HEK293 (cell line): ENCODE measurements around the gene ASIC1.

Experiments
- BCL11B ChIP-seq: fragments of 450-650 bp; formaldehyde crosslinking; IDR thresholded peaks from 2 replicates; pipeline ENCODE4 v1.5.1; 2016; ENCODE audit warnings: low read depth, missing biosample characterization, missing genetic modification characterization
- IKZF3 ChIP-seq: fragments of 450-650 bp; IDR thresholded peaks from 2 replicates; pipeline ENCODE4 v1.5.0; 2018; ENCODE audit warnings: missing biosample characterization, mild to moderate bottlenecking, missing genetic modification characterization, moderate library complexity
- KLF7 ChIP-seq: fragments of 450-650 bp; formaldehyde crosslinking; IDR thresholded peaks from 2 replicates; pipeline ENCODE4 v1.5.1; 2016; ENCODE audit warnings: missing biosample characterization, missing genetic modification characterization, borderline replicate concordance
- KLF9 ChIP-seq: fragments of 450-650 bp; formaldehyde crosslinking; IDR thresholded peaks from 2 replicates; pipeline ENCODE4 v1.5.1; 2016; ENCODE audit warnings: missing biosample characterization, missing genetic modification characterization, low read depth
- MZF1 ChIP-seq: fragments of 450-650 bp; formaldehyde crosslinking; IDR thresholded peaks from 2 replicates; pipeline ENCODE4 v1.5.1; 2017; ENCODE audit warnings: missing biosample characterization, missing genetic modification characterization, borderline replicate concordance
- PRDM1 ChIP-seq: fragments of 450-650 bp; formaldehyde crosslinking; IDR thresholded peaks from 2 replicates; pipeline ENCODE4; 2016; ENCODE audit warnings: missing biosample characterization, missing genetic modification characterization
- SCRT2 ChIP-seq: fragments of 450-650 bp; formaldehyde crosslinking; IDR thresholded peaks from 2 replicates; pipeline ENCODE4 v1.5.1; 2016; ENCODE audit warnings: missing biosample characterization, missing genetic modification characterization
- WT1 ChIP-seq: fragments of 450-650 bp; formaldehyde crosslinking; IDR thresholded peaks from 2 replicates; pipeline ENCODE4 v1.5.1; 2016; ENCODE audit warnings: missing biosample characterization, missing genetic modification characterization
- ZBTB7A ChIP-seq: fragments of 450-650 bp; formaldehyde crosslinking; IDR thresholded peaks from 2 replicates; pipeline ENCODE4 v1.5.1; 2016; ENCODE audit warnings: low read depth, missing biosample characterization, missing genetic modification characterization
- ZEB2 ChIP-seq: fragments of 450-650 bp; formaldehyde crosslinking; IDR thresholded peaks from 2 replicates; pipeline ENCODE4 v1.5.1; 2016; ENCODE audit warnings: missing biosample characterization, missing genetic modification characterization
- ZFP37 ChIP-seq: fragments of 450-650 bp; formaldehyde crosslinking; IDR thresholded peaks from 2 replicates; pipeline ENCODE4 v1.5.1; 2016; ENCODE audit warnings: missing biosample characterization, missing genetic modification characterization
- ZFP41 ChIP-seq: fragments of 450-650 bp; formaldehyde crosslinking; IDR thresholded peaks from 2 replicates; pipeline ENCODE4 v1.5.1; 2016; ENCODE audit warnings: missing biosample characterization, missing genetic modification characterization, borderline replicate concordance
- ZNF112 ChIP-seq: fragments of 450-650 bp; formaldehyde crosslinking; IDR thresholded peaks from 2 replicates; pipeline ENCODE4 v1.5.0; 2017; ENCODE audit warnings: missing biosample characterization, missing genetic modification characterization
- ZNF114 ChIP-seq: fragments of 450-650 bp; formaldehyde crosslinking; IDR thresholded peaks from 2 replicates; pipeline ENCODE4 v1.5.0; 2017; ENCODE audit warnings: missing biosample characterization, missing genetic modification characterization
- ZNF140 ChIP-seq: fragments of 450-650 bp; formaldehyde crosslinking; IDR thresholded peaks from 2 replicates; pipeline ENCODE4 v1.5.1; 2016; ENCODE audit warnings: missing biosample characterization, missing genetic modification characterization
- ZNF148 ChIP-seq: fragments of 450-650 bp; formaldehyde crosslinking; IDR thresholded peaks from 2 replicates; pipeline ENCODE4 v1.5.0; 2017; ENCODE audit warnings: missing biosample characterization, missing genetic modification characterization, borderline replicate concordance
- ZNF202 ChIP-seq: fragments of 450-650 bp; formaldehyde crosslinking; IDR thresholded peaks from 2 replicates; pipeline ENCODE4 v1.5.1; 2016; ENCODE audit warnings: missing biosample characterization, missing genetic modification characterization, borderline replicate concordance
- ZNF221 ChIP-seq: fragments of 450-650 bp; formaldehyde crosslinking; IDR thresholded peaks from 2 replicates; pipeline ENCODE4 v1.5.1; 2017; ENCODE audit warnings: missing biosample characterization, missing genetic modification characterization, borderline replicate concordance
- ZNF239 ChIP-seq: fragments of 450-650 bp; formaldehyde crosslinking; IDR thresholded peaks from 2 replicates; pipeline ENCODE4 v1.5.1; 2016; ENCODE audit warnings: missing biosample characterization, missing genetic modification characterization
- ZNF354C ChIP-seq: fragments of 450-650 bp; formaldehyde crosslinking; IDR thresholded peaks from 2 replicates; pipeline ENCODE4 v1.5.1; 2016; ENCODE audit warnings: missing biosample characterization, missing genetic modification characterization, low read depth, borderline replicate concordance
- ZNF394 ChIP-seq: fragments of 450-650 bp; formaldehyde crosslinking; IDR thresholded peaks from 2 replicates; pipeline ENCODE4 v1.5.1; 2016; ENCODE audit warnings: missing biosample characterization, missing genetic modification characterization, mild to moderate bottlenecking, moderate library complexity, borderline replicate concordance
- ZNF404 ChIP-seq: fragments of 450-650 bp; formaldehyde crosslinking; IDR thresholded peaks from 2 replicates; pipeline ENCODE4 v1.5.1; 2017; ENCODE audit warnings: missing biosample characterization, missing genetic modification characterization
- ZNF555 ChIP-seq: fragments of 450-650 bp; formaldehyde crosslinking; conservative IDR thresholded peaks from 2 replicates; pipeline ENCODE4 v1.5.1; 2017; ENCODE audit warnings: missing biosample characterization, mild to moderate bottlenecking, missing genetic modification characterization, inconsistent platforms
- ZNF561 ChIP-seq: fragments of 450-650 bp; IDR thresholded peaks from 2 replicates; pipeline ENCODE4 v1.5.1; 2018; ENCODE audit warnings: missing biosample characterization, missing genetic modification characterization, borderline replicate concordance
- ZNF600 ChIP-seq: fragments of 450-650 bp; formaldehyde crosslinking; IDR thresholded peaks from 2 replicates; pipeline ENCODE4 v1.5.1; 2016; ENCODE audit warnings: missing biosample characterization, missing genetic modification characterization
- ZNF692 ChIP-seq: fragments of 450-650 bp; formaldehyde crosslinking; IDR thresholded peaks from 2 replicates; pipeline ENCODE4 v1.5.1; 2016; ENCODE audit warnings: missing biosample characterization, missing genetic modification characterization
- ZNF777 ChIP-seq: fragments of 450-650 bp; formaldehyde crosslinking; IDR thresholded peaks from 2 replicates; pipeline ENCODE4 v1.5.1; 2017; ENCODE audit warnings: missing biosample characterization, missing genetic modification characterization, borderline replicate concordance
- ZNF785 ChIP-seq: fragments of 450-650 bp; formaldehyde crosslinking; IDR thresholded peaks from 2 replicates; pipeline ENCODE4 v1.5.1; 2016; ENCODE audit warnings: missing biosample characterization, missing genetic modification characterization
- TF ChIP-seq, protein P1 (sequence below): fragments of 450-650 bp; formaldehyde crosslinking; IDR thresholded peaks from 2 replicates; pipeline ENCODE4 v1.5.1; 2016; ENCODE audit warnings: missing biosample characterization, missing genetic modification characterization
- TF ChIP-seq, protein P2 (sequence below): fragments of 450-650 bp; formaldehyde crosslinking; conservative IDR thresholded peaks from 2 replicates; pipeline ENCODE4 v1.5.1; 2016; ENCODE audit warnings: low read depth, missing biosample characterization, missing genetic modification characterization

Gene ASIC1

GRCh38 chr12:50055831-50056638 is 1.4 kb upstream of the ASIC1 start (continued):
- TF ChIP-seq, protein P1, sequence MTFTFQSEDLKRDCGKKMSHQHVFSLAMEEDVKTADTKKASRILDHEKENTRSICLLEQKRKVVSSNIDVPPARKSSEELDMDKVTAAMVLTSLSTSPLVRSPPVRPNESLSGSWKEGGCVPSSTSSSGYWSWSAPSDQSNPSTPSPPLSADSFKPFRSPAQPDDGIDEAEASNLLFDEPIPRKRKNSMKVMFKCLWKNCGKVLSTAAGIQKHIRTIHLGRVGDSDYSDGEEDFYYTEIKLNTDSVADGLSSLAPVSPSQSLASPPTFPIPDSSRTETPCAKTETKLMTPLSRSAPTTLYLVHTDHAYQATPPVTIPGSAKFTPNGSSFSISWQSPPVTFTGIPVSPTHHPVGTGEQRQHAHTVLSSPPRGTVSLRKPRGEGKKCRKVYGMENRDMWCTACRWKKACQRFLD (tag by site-specific recombination), result no peak
- TF ChIP-seq ZFP37 (tag by site-specific recombination) (no peak), ZNF354C (no peak), ZBTB7A (no peak), MZF1 (no peak), ZNF404 (tag by site-specific recombination) (no peak), ZNF777 (tag by site-specific recombination) (no peak; the same call in 1 of the 2 replicates), KLF7 (no peak), ZFP41 (no peak), ZNF692 (tag by site-specific recombination) (0 out of 2 replicates have a peak, but pooled peaks have one; percentile 30), ZNF394 (tag by site-specific recombination) (no peak), ZNF148 (tag by site-specific recombination) (no peak), SCRT2 (peak; percentile 94), KLF9 (tag by site-specific recombination) (no peak), ZNF555 (tag by site-specific recombination) (no peak), ZNF239 (no peak), ZNF112 (tag by site-specific recombination) (no peak), ZNF600 (no peak), ZNF221 (tag by site-specific recombination) (no peak), PRDM1 (tag by site-specific recombination) (no peak), ZNF561 (peak; percentile 26; the same call in 1 of the 2 replicates), ZNF114 (tag by site-specific recombination) (no peak), WT1 (tag by site-specific recombination) (0 out of 2 replicates have a peak, but pooled peaks have one; percentile 9), ZNF202 (tag by site-specific recombination) (no peak), BCL11B (tag by site-specific recombination) (no peak), ZNF140 (tag by site-specific recombination) (no peak), ZEB2 (tag by site-specific recombination) (peak; percentile 74), ZNF785 (tag by site-specific recombination) (no peak), IKZF3 (peak; percentile 75; the same call in 1 of the 2 replicates)
- TF ChIP-seq, protein P2, sequence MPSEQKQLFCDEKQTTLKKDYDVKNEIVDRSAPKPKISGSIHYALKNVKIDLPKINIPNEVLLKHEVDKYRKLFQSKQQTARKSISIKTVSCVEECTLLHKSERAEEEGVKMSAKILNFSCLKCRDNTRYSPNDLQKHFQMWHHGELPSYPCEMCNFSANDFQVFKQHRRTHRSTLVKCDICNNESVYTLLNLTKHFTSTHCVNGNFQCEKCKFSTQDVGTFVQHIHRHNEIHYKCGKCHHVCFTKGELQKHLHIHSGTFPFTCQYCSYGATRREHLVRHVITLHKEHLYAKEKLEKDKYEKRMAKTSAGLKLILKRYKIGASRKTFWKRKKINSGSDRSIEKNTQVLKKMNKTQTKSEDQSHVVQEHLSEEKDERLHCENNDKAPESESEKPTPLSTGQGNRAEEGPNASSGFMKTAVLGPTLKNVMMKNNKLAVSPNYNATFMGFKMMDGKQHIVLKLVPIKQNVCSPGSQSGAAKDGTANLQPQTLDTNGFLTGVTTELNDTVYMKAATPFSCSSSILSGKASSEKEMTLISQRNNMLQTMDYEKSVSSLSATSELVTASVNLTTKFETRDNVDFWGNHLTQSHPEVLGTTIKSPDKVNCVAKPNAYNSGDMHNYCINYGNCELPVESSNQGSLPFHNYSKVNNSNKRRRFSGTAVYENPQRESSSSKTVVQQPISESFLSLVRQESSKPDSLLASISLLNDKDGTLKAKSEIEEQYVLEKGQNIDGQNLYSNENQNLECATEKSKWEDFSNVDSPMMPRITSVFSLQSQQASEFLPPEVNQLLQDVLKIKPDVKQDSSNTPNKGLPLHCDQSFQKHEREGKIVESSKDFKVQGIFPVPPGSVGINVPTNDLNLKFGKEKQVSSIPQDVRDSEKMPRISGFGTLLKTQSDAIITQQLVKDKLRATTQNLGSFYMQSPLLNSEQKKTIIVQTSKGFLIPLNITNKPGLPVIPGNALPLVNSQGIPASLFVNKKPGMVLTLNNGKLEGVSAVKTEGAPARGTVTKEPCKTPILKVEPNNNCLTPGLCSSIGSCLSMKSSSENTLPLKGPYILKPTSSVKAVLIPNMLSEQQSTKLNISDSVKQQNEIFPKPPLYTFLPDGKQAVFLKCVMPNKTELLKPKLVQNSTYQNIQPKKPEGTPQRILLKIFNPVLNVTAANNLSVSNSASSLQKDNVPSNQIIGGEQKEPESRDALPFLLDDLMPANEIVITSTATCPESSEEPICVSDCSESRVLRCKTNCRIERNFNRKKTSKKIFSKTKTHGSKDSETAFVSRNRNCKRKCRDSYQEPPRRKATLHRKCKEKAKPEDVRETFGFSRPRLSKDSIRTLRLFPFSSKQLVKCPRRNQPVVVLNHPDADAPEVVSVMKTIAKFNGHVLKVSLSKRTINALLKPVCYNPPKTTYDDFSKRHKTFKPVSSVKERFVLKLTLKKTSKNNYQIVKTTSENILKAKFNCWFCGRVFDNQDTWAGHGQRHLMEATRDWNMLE (tag by site-specific recombination), result no peak
